Peyer's patch (tissue), 4 donors: ENCODE measurements around the gene BCAS3. TPM values are rescaled to one million over a fixed set of nuclear protein-coding genes. Genes with fewer than 3 reads are reported as not detected.

Source experiments
- DNase-seq, 3 donors: peaks; one replicate each; pipeline ENCODE4 v3.0.0-alpha.2; 2017 to 2019
- H3K27ac ChIP-seq, 4 donors: fragments of 200-600 bp; sonication (generic); one replicate each; pipeline ENCODE4 v1.5.1; 2016 to 2019
- H3K27me3 ChIP-seq, 2 donors: fragments of 200-600 bp; sonication (generic); one replicate each; pipeline ENCODE4 v1.5.1; 2019
- H3K36me3 ChIP-seq, 3 donors: fragments of 200-600 bp; sonication (generic); one replicate each; pipeline ENCODE4 v1.5.1; 2016 to 2019
- H3K4me1 ChIP-seq, 4 donors: fragments of 200-600 bp; sonication (generic); one replicate each; pipeline ENCODE4 v1.5.1; 2016 to 2019
- H3K4me3 ChIP-seq, 4 donors: fragments of 200-600 bp; sonication (generic); 1 replicate in 3 of 4; 2 replicates in 1 of 4; pipeline ENCODE4 v1.5.1; 2016 to 2019; ENCODE audit warnings: mild to moderate bottlenecking in 1 of 4
- H3K9me3 ChIP-seq, 4 donors: fragments of 200-600 bp; sonication (generic); one replicate each; pipeline ENCODE4 v1.5.1; 2016 to 2019; ENCODE audit warnings: mild to moderate bottlenecking in 1 of 4
- POLR2A ChIP-seq, 2 donors: fragments of 450-650 bp; IDR thresholded peaks; one replicate each; pipeline ENCODE4 v1.5.1; 2017; ENCODE audit warnings: antibody characterized with exemption in 2 of 2, mild to moderate bottlenecking in 2 of 2, moderate library complexity in 2 of 2
- total RNA-seq, 4 donors: library from RNA; depleted of rRNA; stranded (reverse); fragments of >200 nt; gene quantifications; one replicate each; pipeline ENCODE4 v1.1.0, GENCODE V29; 2016
- TF ChIP-seq, protein P1 (sequence below), 6 experiments: fragments of 450-650 bp in 4 of 6; fragments of 200-600 bp in 2 of 6; sonication (generic) in 1 of 6; IDR thresholded peaks; one replicate each; pipeline ENCODE4 v1.5.1; 2017 to 2019; ENCODE audit warnings: antibody characterized with exemption in 6 of 6, mild to moderate bottlenecking in 3 of 6, moderate library complexity in 1 of 6

Gene BCAS3
- total RNA-seq, 4 donors from 2014 or later: 25.7 to 109 (median 57.1) TPM

DNA sequence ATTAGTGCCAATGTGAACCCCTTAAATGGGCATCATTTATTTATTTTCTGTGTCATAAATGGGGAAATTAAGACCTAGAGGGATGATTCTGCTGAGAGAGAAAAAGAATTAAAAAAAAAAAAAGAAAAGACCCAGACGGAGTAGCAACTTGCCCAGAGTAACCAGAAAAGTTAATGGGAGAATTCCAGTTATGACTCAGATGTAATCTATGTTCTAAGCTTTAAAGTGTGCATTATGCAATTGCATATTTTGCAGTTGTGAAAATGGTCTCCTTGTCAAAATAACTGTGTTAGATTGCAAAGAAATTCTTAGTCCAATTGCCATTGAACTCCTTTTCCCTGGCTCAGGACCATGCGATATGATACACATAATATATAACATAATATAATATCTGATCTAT, 683.4 kb downstream of the BCAS3 start:
- Histone ChIP-seq H3K4me1 (no peaks in the 10 kb centered on the region), H3K4me3 (no peak overlapping the region), H3K27ac (no peak overlapping the region), H3K36me3 (no peaks in the 10 kb centered on the region), H3K27me3 (no peaks in the 10 kb centered on the region), H3K9me3 (no peaks in the 10 kb centered on the region)
- DNase-seq: no peak
- no peak for TF ChIP-seq POLR2A (IDR thresholded peaks at IDR 0.05)
- TF ChIP-seq, protein P1, sequence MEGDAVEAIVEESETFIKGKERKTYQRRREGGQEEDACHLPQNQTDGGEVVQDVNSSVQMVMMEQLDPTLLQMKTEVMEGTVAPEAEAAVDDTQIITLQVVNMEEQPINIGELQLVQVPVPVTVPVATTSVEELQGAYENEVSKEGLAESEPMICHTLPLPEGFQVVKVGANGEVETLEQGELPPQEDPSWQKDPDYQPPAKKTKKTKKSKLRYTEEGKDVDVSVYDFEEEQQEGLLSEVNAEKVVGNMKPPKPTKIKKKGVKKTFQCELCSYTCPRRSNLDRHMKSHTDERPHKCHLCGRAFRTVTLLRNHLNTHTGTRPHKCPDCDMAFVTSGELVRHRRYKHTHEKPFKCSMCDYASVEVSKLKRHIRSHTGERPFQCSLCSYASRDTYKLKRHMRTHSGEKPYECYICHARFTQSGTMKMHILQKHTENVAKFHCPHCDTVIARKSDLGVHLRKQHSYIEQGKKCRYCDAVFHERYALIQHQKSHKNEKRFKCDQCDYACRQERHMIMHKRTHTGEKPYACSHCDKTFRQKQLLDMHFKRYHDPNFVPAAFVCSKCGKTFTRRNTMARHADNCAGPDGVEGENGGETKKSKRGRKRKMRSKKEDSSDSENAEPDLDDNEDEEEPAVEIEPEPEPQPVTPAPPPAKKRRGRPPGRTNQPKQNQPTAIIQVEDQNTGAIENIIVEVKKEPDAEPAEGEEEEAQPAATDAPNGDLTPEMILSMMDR (IDR thresholded peaks at IDR 0.05): no peak

- Histone ChIP-seq H3K36me3 (no peaks in the 10 kb centered on the region), H3K4me1 (no peaks in the 10 kb centered on the region), H3K27me3 (no peaks in the 10 kb centered on the region), H3K9me3 (no peaks in the 10 kb centered on the region), H3K27ac (no peak overlapping the region), H3K4me3 (no peak overlapping the region)
- no peak for DNase-seq
- TF ChIP-seq, protein P1 (IDR thresholded peaks at IDR 0.05): no peak
- no peak for TF ChIP-seq POLR2A (IDR thresholded peaks at IDR 0.05)
These were observed 684.7 kb downstream of the BCAS3 start for GRCh38 chr17:61362396-61362795.

- no peaks in the 10 kb centered on the region for H3K36me3 ChIP-seq
- H3K27me3 ChIP-seq: no peaks in the 10 kb centered on the region
- TF ChIP-seq, protein P1 (IDR thresholded peaks at IDR 0.05): no peak
- TF ChIP-seq POLR2A (IDR thresholded peaks at IDR 0.05): no peak
These were observed 685.4 kb downstream of the BCAS3 start for GRCh38 chr17:61362852-61363600.

DNA sequence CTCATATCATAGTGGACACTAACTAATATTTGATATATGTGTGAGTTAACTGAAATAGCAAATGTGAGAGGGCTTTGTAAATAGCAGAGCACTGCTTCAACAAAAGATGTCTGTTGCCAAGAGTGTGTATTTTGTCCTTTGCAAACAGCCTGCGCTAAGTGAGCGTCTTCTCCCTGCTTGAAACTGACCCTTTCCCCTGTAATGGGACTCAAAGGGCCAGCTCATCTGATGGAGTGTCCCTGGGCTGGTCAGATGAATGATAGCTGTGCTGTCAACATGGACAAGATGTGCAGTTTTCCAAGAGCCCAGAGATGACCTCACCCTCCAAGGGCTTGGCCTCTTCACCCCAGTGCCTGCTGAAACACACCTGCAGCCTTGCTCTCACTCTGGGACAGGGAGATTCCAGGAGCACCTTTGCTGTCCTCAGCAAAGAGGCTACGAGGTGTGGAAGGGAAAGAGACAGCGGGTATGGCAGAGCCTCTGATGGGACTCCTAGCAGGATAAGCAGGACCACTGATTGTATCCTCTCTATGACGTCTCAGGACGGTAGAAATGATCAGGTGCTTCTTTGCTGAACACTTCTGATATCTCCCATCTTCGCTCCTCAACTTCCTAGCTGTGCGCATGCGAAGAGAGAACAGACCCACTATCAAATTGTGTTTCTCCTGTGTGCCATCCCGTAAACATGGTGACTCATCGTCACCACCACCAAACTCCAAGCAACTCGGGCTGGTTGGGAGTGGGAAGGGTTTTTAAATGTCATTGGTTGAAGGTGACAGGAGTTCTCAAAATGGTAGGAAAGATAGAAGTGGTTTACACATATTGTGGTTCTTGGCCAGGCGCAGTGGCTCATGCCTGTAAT, 686.2 kb downstream of the BCAS3 start:
- Histone ChIP-seq H3K4me1 (no peaks in the 10 kb centered on the region), H3K9me3 (no peaks in the 10 kb centered on the region), H3K27ac (no peak overlapping the region), H3K27me3 (no peaks in the 10 kb centered on the region), H3K36me3 (no peaks in the 10 kb centered on the region), H3K4me3 (no peak overlapping the region)
- TF ChIP-seq, protein P1 (IDR thresholded peaks at IDR 0.05): no peak
- TF ChIP-seq POLR2A (IDR thresholded peaks at IDR 0.05): no peak
- no peak for DNase-seq

More at GRCh38 chr17:61362852-61363600, 685.4 kb downstream of the BCAS3 start:
- H3K4me1 ChIP-seq: no peaks in the 10 kb centered on the region
- no peak overlapping the region for H3K27ac ChIP-seq
- no peak for DNase-seq
- no peaks in the 10 kb centered on the region for H3K9me3 ChIP-seq
- no peak overlapping the region for H3K4me3 ChIP-seq

DNA sequence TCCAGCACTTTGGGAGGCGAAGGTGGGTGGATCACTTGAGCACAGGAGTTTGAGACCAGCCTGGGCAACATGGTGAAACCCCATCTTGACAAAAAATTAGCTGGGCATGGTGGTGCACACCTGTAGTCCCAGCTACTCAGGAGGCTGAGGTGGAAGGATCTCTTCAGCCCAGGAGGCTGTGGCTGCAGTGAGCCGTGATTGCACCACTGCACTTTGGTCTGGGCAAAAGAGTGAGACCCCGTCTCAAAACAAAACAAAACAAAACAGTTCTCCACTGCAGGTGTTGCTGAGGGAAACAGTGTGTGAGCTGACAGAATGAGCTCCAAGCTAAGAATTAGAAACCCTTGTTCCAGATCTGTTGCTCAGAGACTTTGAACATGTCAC, 686.8 kb downstream of the BCAS3 start:
- Histone ChIP-seq H3K27me3 (no peaks in the 10 kb centered on the region), H3K4me3 (no peak overlapping the region), H3K36me3 (no peaks in the 10 kb centered on the region), H3K9me3 (no peaks in the 10 kb centered on the region), H3K27ac (no peak overlapping the region), H3K4me1 (no peaks in the 10 kb centered on the region)
- DNase-seq: no peak
- no peak for TF ChIP-seq POLR2A (IDR thresholded peaks at IDR 0.05)
- TF ChIP-seq, protein P1 (IDR thresholded peaks at IDR 0.05): no peak
